HG02840 (cell line): Measurements from ENCODE around the gene PRDM11.
A peak's percentile ranks its signal among the peaks of the same experiment; 100 is the strongest.
"Not testable (repeated sequence)": the region's sequence is repeated elsewhere in the genome, so short reads cannot be mapped to it uniquely, and the experiment has no call there.

Source experiments
- ATAC-seq: cut with Tn5 transposase; IDR thresholded peaks from one replicate; pipeline ENCODE4 v1.9.1; 2021; ENCODE audit warnings: mild to moderate bottlenecking, moderate library complexity, moderate number of reproducible peaks; ENCODE audit not compliant: unreplicated experiment, low FRiP score

The PRDM11 gene

DNA sequence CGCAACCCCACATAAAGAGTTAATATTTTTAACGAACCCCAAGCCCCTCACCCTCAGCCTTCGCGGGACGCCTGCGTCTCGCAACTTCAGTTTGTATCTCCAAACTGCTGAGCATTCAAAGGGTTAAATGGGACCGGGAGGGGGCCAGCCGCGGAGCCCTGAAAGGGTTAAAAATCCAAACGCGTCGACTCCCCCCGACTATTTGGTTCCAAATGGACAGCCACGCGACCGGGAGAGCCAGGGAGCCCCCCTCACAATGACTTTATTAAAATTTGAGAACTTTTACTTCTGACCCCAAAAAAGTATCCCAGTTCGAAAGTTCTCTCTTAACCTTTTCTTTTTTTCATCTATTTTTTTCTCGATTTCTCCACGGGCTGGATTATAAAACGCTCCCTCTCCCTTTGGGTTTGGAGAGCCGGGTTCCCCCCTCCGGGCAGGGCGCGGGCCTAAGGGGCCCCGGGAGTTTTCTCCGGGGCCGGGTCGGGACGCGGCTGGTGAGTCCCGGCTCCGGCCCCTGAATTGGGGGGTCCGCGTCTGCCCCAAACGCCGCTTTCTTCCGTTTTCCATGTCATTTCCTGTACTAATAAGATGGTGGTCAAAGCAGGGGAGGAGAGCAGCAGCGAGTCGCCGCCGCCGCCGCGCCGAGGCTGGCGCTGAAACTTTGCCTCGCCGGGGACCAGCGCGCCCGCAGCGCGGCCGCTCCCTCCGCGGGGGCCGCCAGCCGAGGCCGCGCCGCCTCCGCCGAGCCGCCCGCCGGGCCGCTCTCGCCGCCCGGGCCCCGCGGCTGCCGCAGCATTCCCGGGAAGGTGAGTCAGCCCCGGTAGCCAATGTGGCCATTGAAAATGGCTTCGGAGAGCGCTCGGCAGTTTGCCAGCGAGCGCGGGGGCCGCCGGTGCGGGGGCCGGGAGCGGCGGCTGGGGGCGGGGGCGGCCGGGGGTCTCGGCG is at the start of gene PRDM11:
Gene PRDM11, plus strand, starts transcription at position 568 of the 945 bp plus-strand sequence. CDS start 35,128 bp downstream, outside the sequence.
- ATAC-seq, result peak; percentile 33

- ATAC-seq, result no peak
Measured at GRCh38 chr11:45097721-45098493, 48.5 kb upstream of the PRDM11 start.

- ATAC-seq, result no peak
Measured at GRCh38 chr11:45098929-45099328, 47.5 kb upstream of the PRDM11 start.

DNA sequence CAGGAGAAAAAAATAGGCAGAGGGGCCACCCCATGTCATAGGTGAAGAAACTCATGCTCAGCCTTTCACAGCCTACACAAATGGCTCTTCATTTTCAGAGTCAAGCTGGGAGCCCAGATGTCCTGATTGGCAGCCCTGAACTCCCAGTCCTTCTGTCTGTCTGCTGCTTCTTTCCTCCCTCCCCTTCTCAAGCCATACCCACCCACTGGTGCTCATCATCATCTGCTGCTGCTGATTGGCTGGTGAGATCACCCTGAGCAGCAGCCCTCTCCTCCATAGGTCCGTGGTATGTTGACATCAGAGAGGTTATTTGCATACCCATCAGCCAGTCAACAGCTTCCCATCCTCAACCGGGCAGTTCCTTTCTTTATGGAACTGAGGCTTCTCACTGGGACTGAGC is 46.1 kb upstream of the PRDM11 start:
- ATAC-seq, result no peak

GRCh38 chr11:45102361-45102809 is 44.1 kb upstream of the PRDM11 start:
- no peak for ATAC-seq

GRCh38 chr11:45102810-45103621 is 43.4 kb upstream of the PRDM11 start:
- ATAC-seq, result peak; percentile 75

DNA sequence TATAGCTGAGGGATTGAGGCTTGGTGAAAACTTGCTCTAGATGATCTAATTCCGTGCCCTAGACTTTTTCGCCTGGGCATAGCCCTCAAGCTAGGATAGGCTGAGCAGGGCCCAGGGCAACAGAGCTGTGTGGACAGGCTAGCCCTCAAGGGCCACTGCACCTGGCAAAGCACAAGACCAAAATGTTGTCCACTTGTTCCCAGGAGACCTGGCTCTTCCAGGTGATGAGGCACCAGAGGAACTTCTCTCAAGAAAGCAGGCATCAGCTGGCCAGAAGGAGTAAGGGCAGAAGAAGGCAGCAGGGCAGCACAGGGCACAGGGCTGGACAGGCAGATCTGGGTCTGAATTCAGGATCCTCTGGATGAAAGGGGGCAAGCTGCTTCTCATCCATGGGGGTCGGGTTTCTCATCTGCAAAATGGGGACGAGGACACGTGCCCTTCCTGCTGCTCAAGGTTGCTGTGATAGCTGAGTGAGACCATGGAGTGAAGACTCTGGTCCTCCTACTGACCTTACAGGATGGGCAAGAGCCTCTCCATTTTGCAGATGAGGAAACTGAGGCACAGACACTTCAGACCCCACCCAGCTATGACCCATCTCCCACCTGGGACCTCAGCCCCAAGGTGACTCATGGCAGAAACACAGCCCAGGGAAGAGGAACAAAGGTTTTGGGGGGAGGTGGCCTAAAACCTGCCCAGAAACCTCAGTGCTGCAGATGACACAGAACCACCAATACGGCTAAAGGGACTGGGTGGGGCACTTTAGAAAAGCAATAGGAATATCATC is 42.2 kb upstream of the PRDM11 start:
- no peak for ATAC-seq

DNA sequence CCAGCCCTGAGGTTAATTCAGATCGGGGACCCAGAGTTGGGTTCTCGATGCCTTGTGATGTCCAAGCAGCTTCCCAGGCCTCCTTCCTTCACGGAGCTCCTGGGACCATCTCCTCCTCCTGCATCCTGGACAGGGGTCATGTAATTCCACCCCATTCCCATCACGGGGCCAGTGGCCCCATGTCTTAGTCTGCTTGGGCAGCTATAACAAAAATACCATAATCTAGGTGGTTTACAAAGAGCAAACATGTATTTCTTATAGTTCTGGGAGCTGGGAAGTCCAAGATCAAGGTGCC is 41.7 kb upstream of the PRDM11 start:
- no peak for ATAC-seq

DNA sequence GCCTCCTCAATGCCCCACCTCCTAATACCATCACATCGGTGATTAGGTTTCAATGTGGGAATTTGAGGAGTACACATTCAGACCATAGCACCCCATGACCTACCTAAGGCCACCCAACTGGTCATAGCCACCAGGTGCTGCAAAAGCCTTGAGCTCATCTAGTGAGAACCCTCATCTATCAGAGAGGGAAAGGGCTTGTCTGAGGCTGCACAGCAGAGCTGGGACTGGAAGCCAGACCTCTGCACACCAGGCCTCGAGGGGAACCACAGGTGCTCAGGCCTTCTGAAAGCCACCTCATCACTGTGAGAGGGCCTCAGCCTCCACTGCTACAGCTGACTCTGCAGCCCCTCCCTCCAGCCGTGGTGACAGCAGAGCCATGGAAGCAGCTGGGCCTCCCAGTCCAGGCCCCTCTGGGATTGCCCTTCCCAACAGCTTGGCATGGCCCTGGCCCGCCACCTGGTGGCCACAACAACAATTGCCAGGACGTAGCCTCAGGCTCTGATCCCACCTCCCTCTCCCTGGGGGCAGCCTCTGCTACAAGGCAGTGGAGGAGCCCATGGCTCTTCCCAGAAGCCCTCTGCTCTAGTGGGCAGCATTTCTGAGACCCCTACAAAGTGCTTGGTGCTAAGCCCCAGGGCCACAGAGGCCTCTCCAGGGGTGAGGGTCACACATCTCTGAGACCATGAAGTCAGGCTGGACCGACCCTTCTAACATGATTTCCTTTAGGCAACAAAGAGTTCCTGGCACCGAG is 41.0 kb upstream of the PRDM11 start:
- ATAC-seq, result no peak

GRCh38 chr11:45105984-45106375 is 40.5 kb upstream of the PRDM11 start:
- no peak for ATAC-seq

- no peak for ATAC-seq
Measured at GRCh38 chr11:45106440-45106839, 40.0 kb upstream of the PRDM11 start.

GRCh38 chr11:45107029-45107428 is 39.4 kb upstream of the PRDM11 start:
- ATAC-seq, result no peak

- ATAC-seq, result no peak
Measured at GRCh38 chr11:45108070-45109064, 38.1 kb upstream of the PRDM11 start.

GRCh38 chr11:45109400-45109799 is 37.0 kb upstream of the PRDM11 start:
- ATAC-seq, result no peak

GRCh38 chr11:45110562-45110961 is 35.9 kb upstream of the PRDM11 start:
- no peak for ATAC-seq

GRCh38 chr11:45113807-45114206 is 32.6 kb upstream of the PRDM11 start:
- ATAC-seq, result no peak

DNA sequence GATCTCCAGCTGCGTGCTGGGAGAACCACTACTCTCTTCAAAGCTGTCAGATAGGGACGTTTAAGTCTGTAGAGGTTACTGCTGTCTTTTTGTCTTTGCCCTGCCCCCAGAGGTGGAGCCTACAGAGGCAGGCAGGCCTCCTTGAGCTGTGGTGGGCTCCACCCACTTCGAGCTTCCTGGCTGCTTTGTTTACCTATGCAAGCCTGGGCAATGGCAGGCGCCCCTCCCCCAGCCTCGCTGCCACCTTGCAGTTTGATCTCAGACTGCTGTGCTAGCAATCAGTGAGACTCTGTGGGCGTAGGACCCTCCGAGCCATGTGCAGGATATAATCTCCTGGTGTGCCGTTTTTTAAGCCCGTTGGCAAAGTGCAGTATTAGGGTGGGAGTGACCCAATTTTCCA is 18.6 kb upstream of the PRDM11 start:
- ATAC-seq, result not testable (repeated sequence)

DNA sequence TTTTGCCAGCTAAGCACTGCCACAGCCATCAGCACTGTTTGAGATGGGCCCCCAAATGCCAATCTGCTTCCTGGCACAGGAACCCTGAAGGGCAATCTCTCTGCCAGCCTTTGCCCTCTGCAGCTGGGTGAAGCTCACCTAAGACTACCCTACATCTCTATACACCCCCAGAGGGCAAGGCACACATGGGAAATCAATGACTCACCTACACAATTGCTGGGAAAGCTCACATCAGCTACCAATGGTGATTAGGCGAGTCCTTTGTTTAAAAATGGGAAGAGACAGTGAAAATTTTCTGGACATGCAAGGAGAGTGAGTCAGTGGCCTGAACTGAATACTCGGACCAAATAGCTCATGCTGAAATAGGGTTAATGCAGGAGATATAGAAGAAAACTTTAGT is 12.6 kb upstream of the PRDM11 start:
- ATAC-seq, result no peak
